Retina (tissue), 1 donor: Measurements from ENCODE around the gene ATXN1.
"Not testable (repeated sequence)": the region's sequence is repeated elsewhere in the genome, so short reads cannot be mapped to it uniquely, and the experiment has no call there.

Source experiments
- DNase-seq: peaks from one replicate; pipeline ENCODE4 v3.0.0-alpha.2; 2016

ATXN1 gene

GRCh38 chr6:16260602-16261001, 500.7 kb downstream of the ATXN1 start:
- DNase-seq: not testable (repeated sequence)

GRCh38 chr6:16259604-16260003, 501.7 kb downstream of the ATXN1 start:
- DNase-seq: not testable (repeated sequence)

DNA sequence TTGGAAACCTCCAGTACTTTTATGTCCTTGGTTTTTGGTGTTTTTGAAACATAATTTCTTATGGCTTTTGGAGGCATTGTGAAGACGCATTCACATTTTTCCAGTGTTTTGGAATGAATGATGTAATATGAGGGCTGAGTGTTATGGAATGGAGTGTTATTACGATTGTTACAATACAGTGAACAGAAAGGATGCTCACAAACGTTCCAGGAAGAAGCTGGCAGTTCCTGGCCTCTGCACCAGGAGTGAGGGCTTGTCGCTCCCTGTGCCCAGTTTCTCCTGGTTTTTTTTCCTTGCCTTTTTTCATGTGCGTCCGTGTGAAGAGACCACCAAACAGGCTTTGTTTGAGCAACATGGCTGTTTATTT, 502.6 kb downstream of the ATXN1 start:
- DNase-seq: no peak

DNA sequence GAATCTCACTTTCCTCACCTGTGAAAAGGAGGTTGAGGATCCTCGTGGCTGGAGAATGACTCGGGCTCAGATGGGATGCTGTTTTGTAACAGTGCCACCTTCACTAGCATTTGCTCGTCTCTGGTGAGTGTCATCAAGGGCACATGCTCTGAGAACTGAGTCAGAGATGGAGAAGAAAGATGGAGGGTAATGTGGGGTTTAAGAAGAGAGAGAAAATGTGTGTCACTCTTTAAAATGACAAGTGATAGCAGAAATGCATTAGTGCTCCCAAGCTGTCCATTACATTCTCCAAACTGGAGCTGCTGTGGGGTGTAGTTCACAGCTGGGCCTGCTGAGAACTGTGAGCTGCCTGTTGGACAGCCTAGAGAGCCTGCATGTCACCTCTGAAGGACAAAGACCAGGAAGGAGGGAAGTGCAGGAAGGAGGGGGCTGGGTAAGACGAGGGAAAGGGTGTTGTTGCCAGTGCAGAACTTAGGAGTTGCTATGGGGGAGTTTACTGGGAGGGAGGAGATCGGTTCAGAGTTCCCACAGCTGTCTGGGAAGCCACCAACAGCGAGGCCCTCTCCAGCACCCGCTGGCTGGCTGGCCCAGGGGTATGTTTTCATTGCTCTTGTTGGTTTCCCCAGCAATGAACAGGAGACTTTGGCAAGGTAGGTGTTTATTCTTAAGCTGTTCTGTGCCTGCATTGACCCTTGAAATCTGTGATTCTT, 503.1 kb downstream of the ATXN1 start:
- no peak for DNase-seq

GRCh38 chr6:16256781-16257180, 504.5 kb downstream of the ATXN1 start:
- no peak for DNase-seq

GRCh38 chr6:16254535-16254934, 506.7 kb downstream of the ATXN1 start:
- DNase-seq: no peak

DNA sequence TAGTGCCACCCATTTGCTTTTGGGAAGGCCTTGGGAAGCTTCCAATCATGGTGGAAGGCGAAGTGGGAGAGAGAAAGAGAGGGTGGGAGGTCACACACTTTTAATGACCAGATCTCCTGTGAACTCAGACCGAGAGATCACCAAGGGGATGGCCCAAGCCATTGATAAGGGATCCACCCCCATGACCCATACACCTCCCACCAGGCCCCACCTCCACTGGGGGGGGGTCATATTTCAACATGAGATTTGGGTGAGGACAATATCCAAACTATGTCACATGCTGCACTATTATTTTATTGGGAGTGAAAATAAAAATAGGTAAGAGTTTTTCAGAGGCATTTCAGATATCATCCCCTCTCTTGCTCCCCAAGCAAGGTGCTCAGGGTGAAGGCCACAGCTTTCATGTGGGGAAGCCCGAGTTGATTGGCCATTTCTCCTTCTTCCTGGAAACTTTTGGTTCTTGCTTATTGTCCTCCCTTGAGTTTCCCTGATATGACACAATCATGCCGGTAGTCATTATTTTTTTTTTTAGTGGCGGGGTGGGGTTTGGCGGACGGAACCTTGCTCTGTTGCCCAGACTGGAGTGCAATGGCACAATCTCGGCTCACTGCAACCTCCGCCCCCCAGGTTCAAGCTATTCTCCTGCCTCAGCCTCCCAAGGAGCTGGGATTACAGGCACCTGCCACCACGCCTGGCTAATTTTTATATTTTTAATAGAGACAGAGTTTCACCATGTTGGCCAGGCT, 507.7 kb downstream of the ATXN1 start:
- no peak for DNase-seq

DNA sequence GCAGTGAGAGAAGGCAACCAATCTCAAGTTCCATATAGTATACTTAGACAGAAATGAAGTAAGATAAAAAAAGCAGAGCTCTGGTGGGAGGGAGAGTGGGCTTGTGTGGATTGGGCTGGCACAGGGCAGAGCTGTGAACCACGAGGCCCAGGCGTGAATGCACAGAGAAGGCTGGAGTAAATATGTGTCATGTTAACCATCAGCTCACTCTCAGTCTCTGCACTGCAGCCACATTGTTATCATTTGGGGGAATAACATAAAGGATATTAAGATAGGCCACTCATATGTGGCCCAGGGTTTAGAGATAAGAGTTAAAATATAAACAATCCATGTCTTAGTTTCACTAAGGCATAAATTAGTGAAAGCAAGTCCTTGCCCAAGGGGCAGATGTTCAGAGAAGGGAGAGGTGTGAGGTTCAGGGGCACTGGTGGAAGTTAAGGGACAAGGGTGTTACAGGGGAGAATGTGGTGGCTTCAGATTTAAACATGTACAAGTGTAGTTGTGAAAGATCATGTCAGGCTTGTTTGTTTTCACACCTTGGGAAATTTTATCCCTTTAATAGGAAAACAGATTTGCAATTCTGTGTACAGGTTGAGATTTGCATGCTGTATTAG, 508.5 kb downstream of the ATXN1 start:
- DNase-seq: no peak

DNA sequence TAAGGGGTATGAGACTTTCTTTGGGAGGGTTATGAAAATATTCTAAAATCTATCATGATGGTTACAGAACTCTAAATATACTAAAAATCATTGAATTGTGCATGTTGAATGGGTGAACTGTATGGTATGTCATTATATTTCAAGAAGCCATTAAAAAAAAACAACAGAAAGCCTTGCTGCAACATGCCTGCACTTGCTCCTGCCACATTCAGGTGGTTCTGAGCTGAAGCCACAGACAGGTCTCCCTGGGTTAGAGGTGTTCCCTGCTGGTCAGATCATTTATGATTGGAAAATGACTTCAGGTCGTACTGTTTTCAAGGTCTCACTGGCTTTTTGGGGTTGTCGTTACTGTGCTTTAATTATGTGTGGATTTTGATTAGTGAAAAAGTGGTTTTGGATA, 509.6 kb downstream of the ATXN1 start:
- DNase-seq: no peak

- peak; percentile 55 for DNase-seq
These were observed 511.3 kb downstream of the ATXN1 start for GRCh38 chr6:16249971-16250370.
